ENCODE results near the gene PRDM12. TPM values are rescaled to one million over a fixed set of nuclear protein-coding genes. Genes with fewer than 3 reads are reported as not detected.

The PRDM12 gene
- total and polyA plus RNA-seq, 2 of the 8 experiments (the other 6 are each of a cell fraction or from before 2014, with no cell fraction given): 0.14 to 0.22 TPM

GRCh38 chr9:130712564-130713285 is 48.3 kb downstream of the PRDM12 start (continued):
- TF ChIP-seq CHD7 (IDR thresholded peaks at IDR 0.05; ENCODE audit: insufficient replicate concordance, low read length) (no peak), RBBP5 (IDR thresholded peaks at IDR 0.05; ENCODE audit: borderline replicate concordance, low read depth, low read length) (no peak; the same call in 1 of the 2 replicates), KDM4A (IDR thresholded peaks at IDR 0.05; ENCODE audit: low read depth, low read length, severe bottlenecking) (peak; percentile 59), RAD21 (IDR thresholded peaks at IDR 0.05 in 1 of 2, conservative IDR thresholded peaks at IDR 0.05 in 1 of 2; ENCODE audit: low read depth in 2 of 2, low read length in 2 of 2) (peak in 1 of 2 experiments; percentile 14; a peak in 1 of 4 replicates), CBX5 (IDR thresholded peaks at IDR 0.05; ENCODE audit: low read depth, low read length) (no peak), FOSL1 (IDR thresholded peaks at IDR 0.05; ENCODE audit: insufficient read depth, low read depth, low read length) (no peak), JUN (IDR thresholded peaks at IDR 0.05; ENCODE audit: low read depth, low read length) (no peak), TEAD4 (IDR thresholded peaks at IDR 0.05; ENCODE audit: low read depth, low read length) (peak; percentile 59; the same call in 1 of the 2 replicates)
